Sigmoid colon (tissue), 7 donors: ENCODE data around the gene CDPF1. TPM values are rescaled to one million over a fixed set of nuclear protein-coding genes. Genes with fewer than 3 reads are reported as not detected.

Experiments
- DNase-seq: peaks from one replicate; pipeline ENCODE4 v3.0.0-alpha.2; 2019
- H3K27ac ChIP-seq, 4 donors: fragments of 200-600 bp; sonication (generic); one replicate each; pipeline ENCODE4 v1.5.1; 2016 to 2019; ENCODE audit warnings: mild to moderate bottlenecking in 1 of 4
- H3K27me3 ChIP-seq, 3 donors: fragments of 200-600 bp; sonication (generic); one replicate each; pipeline ENCODE4 v1.5.1; 2019; ENCODE audit warnings: mild to moderate bottlenecking in 1 of 3
- H3K36me3 ChIP-seq, 4 donors: fragments of 200-600 bp; sonication (generic); one replicate each; pipeline ENCODE4 v1.5.1; 2016 to 2019
- H3K4me1 ChIP-seq, 4 donors: fragments of 200-600 bp; sonication (generic); one replicate each; pipeline ENCODE4 v1.5.1; 2017 to 2019
- H3K4me3 ChIP-seq, 4 donors: fragments of 200-600 bp; sonication (generic); one replicate each; pipeline ENCODE4 v1.5.1; 2017 to 2019; ENCODE audit warnings: mild to moderate bottlenecking in 2 of 4, moderate library complexity in 1 of 4
- H3K9me3 ChIP-seq, 4 donors: fragments of 200-600 bp in 3 of 4; sonication (generic) in 3 of 4; one replicate each; pipeline versions ENCODE4 v1.5.1 to v1.6.1; 2013 to 2019
- EP300 ChIP-seq, 4 donors: sonication (generic); formaldehyde crosslinking; IDR thresholded peaks; one replicate each; pipeline ENCODE4 v1.6.1; 2017; ENCODE audit warnings: antibody characterized with exemption in 4 of 4
- POLR2A ChIP-seq, 2 donors: fragments of 450-650 bp; IDR thresholded peaks; one replicate each; pipeline ENCODE4 v1.6.1; 2016; ENCODE audit warnings: antibody characterized with exemption in 2 of 2, mild to moderate bottlenecking in 2 of 2, moderate library complexity in 2 of 2
- POLR2AphosphoS5 ChIP-seq, 4 donors: sonication (generic); formaldehyde crosslinking; IDR thresholded peaks; one replicate each; pipeline ENCODE4 v1.6.1; 2017; ENCODE audit warnings: antibody characterized with exemption in 4 of 4
- WGBS, 2 donors: extraction: QIAGEN DNeasy Blood & Tissue Kit; methylation state at CpG; one replicate each; pipeline ENCODE4 v1.1.7; 2013; 5-methylcytosine and 5-hydroxymethylcytosine counted together
- intact Hi-C: fragments of 100-400 bp; cut with DNase I; formaldehyde crosslinking; loops from one replicate; pipeline ENCODE4 v1.15.1; 2023
- polyA plus RNA-seq, 3 donors: library from polyadenylated mRNA; stranded (reverse); fragments of 200-250 nt; gene quantifications; one replicate each; pipeline ENCODE4 v1.2.3, GENCODE V29; 2013
- total RNA-seq, 4 donors: library from RNA; depleted of rRNA; stranded (reverse); fragments of >200 nt; gene quantifications; one replicate each; pipeline ENCODE4 v1.1.0, GENCODE V29; 2016
- TF ChIP-seq, protein P1 (sequence below), 4 experiments: fragments of 450-650 bp in 3 of 4; fragments of 200-600 bp in 1 of 4; IDR thresholded peaks; one replicate each; pipeline ENCODE4 v1.5.1; 2016 to 2019; ENCODE audit warnings: antibody characterized with exemption in 4 of 4, mild to moderate bottlenecking in 3 of 4, moderate library complexity in 2 of 4
- donor health status: healthy with polysubstance abuse.
- donor health status: Bipolar disorder and iron deficiency.
- donor health status: healthy.

CDPF1 gene
- total and polyA plus RNA-seq, 7 donors, result 7.9 to 18.9 (median 15.8) TPM

DNA sequence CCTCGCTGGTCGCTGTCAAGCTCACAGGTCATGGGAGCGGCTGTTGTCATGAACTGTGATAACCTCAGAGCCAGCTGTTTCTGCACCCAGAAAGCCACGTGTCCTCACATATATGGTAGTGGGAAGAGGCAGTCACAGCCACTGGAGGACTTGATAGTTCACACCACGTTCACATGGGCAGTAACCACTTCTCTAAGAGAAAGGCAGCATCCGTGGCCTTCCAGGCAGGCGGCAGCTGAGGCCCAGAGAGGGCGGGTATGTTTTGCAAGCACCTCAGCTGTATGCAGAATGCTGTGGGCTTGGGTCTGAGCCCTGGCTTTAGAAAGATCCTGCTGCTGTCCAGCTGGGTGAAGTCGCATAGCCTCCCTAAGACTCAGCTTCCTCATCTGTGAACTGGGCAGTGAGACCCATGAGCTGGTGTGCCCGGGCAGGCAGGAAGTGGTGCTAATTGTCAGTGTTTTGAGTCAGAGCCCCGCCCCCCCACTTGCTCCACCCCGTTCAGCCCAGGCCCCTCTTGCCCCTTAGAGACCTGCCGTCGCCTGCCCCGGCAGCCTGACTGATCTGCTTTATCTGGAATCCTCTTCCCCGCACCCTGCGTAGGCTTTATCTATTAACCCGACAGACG, 31.0 kb upstream of the CDPF1 start:
- WGBS, 2 donors, result 84 to 86% methylated on average over 19 of the region's 19 CpGs

DNA sequence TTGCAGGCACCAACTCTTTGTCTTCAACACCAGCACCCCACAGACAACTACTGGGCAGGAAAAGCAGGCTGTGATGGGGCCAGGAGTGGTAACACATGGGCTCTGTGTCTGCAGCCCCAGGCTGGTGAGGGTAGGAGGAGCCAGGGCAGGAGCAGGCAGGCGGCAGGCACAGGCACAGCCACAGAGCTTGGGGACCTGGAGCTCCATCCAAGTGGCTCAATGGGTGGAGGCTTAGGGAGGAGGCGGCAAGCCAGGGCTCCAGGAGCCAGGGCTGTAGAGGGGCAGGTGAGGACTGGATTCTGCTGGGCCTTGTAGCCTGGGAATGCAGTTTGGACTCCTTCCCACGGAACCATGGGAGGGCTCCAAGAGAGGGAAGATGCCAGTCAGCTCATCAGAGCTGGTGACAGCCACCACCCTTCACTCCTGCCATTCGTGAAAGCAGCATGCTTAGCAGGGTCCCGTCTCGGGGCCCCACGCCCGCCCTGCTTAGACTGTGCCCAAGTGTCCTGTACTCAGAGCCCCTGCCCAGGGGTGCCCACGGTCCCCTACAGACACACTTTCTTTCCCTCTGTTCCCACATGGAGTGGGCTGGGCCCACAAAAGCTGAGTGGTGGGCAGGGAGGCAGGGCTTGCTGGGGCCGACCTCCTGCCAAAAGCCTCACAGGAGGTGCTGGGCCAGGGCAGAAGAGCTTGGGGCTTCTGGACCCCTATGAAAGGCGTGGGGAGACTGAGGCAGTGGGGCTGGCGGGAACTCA, 30.1 kb upstream of the CDPF1 start:
- intact Hi-C loops, result no loop called here
- H3K27ac ChIP-seq, result no peak overlapping the region
- H3K4me1 ChIP-seq, result no peaks in the 10 kb centered on the region
- TF ChIP-seq POLR2AphosphoS5 (IDR thresholded peaks at IDR 0.05) (no peak), POLR2A (IDR thresholded peaks at IDR 0.05) (no peak), EP300 (IDR thresholded peaks at IDR 0.05) (no peak)
- TF ChIP-seq, protein P1, sequence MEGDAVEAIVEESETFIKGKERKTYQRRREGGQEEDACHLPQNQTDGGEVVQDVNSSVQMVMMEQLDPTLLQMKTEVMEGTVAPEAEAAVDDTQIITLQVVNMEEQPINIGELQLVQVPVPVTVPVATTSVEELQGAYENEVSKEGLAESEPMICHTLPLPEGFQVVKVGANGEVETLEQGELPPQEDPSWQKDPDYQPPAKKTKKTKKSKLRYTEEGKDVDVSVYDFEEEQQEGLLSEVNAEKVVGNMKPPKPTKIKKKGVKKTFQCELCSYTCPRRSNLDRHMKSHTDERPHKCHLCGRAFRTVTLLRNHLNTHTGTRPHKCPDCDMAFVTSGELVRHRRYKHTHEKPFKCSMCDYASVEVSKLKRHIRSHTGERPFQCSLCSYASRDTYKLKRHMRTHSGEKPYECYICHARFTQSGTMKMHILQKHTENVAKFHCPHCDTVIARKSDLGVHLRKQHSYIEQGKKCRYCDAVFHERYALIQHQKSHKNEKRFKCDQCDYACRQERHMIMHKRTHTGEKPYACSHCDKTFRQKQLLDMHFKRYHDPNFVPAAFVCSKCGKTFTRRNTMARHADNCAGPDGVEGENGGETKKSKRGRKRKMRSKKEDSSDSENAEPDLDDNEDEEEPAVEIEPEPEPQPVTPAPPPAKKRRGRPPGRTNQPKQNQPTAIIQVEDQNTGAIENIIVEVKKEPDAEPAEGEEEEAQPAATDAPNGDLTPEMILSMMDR (IDR thresholded peaks at IDR 0.05), result no peak
- WGBS, 2 donors, result 96 to 97% methylated on average over 12 of the region's 12 CpGs
- no peaks in the 10 kb centered on the region for H3K27me3 ChIP-seq
- H3K4me3 ChIP-seq, result no peak overlapping the region
- no peaks in the 10 kb centered on the region for H3K9me3 ChIP-seq
- H3K36me3 ChIP-seq, result peaks cover 54 to 96% (median 64%) of the 10 kb centered on the region in 4 donors
- DNase-seq, result no peak

More for the DNA sequence above, 31.0 kb upstream of the CDPF1 start:
- peaks cover 50 to 96% (median 64%) of the 10 kb centered on the region in 4 donors for H3K36me3 ChIP-seq
- no peaks in the 10 kb centered on the region for H3K9me3 ChIP-seq
- H3K4me1 ChIP-seq, result no peaks in the 10 kb centered on the region
- no peaks in the 10 kb centered on the region for H3K27me3 ChIP-seq
- H3K27ac ChIP-seq, result no peak overlapping the region
- no peak for TF ChIP-seq POLR2A (IDR thresholded peaks at IDR 0.05)
- TF ChIP-seq EP300 (IDR thresholded peaks at IDR 0.05), result no peak
- intact Hi-C loops, result no loop called here
- DNase-seq, result peak; percentile 53
- no peak overlapping the region for H3K4me3 ChIP-seq

DNA sequence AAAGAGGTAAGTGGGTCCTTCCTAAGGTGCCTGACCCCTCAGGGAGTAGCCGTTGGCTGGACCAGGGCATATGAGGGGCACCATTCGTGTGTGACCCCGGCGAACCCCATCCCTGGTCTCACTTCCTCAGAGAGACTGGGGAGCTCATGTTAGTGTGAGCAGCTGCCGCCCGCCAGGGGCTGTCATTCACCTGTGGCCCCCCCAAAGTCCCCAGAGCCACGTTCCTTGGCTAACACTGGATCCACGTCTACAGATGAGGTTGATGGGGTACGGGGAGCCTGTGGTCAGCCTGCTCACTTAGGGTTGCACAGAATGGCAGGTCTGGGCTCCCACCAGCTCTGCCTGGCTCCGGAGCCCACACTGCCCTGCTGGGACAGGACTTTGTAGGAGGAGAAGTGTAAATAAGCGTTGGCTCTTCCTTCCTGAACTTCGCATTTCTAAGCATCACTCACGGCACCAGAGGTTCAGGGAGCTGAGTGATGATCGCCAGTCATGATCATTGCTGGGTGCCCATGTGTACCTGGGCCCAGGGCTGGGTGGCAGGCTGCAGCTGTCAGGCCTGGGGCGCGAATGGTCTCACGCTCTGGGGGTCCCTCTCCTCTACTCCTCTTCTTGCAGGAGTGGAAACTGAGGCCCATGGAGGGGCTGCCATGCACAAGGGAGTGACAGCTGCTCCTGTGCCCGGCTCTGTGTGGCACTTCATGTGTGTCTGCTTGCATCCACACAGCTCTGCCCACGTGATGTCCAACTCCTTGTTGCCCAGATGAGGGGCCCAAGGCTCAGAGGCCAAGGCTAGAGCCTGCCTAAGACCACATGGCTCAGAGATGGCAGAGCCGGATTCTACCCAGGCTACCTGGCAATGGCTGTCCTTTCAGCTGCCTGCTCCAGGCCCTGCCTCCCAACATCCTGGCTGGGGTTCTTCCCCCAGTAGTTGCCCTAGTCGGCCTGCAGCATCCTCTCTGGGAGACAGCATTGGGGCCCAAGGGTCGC, 28.9 kb upstream of the CDPF1 start:
- Histone ChIP-seq H3K9me3 (no peaks in the 10 kb centered on the region), H3K36me3 (peaks cover 44 to 96% (median 68%) of the 10 kb centered on the region in 4 donors), H3K27me3 (no peaks in the 10 kb centered on the region), H3K27ac (no peak overlapping the region), H3K4me3 (no peak overlapping the region), H3K4me1 (no peaks in the 10 kb centered on the region)
- TF ChIP-seq, protein P1 (IDR thresholded peaks at IDR 0.05), result no peak
- TF ChIP-seq POLR2AphosphoS5 (IDR thresholded peaks at IDR 0.05) (no peak), POLR2A (IDR thresholded peaks at IDR 0.05) (no peak), EP300 (IDR thresholded peaks at IDR 0.05) (no peak)
- DNase-seq, result no peak
- WGBS, 2 donors, result 92 to 96% methylated on average over 22 of the region's 22 CpGs
- intact Hi-C loops, result no loop called here

DNA sequence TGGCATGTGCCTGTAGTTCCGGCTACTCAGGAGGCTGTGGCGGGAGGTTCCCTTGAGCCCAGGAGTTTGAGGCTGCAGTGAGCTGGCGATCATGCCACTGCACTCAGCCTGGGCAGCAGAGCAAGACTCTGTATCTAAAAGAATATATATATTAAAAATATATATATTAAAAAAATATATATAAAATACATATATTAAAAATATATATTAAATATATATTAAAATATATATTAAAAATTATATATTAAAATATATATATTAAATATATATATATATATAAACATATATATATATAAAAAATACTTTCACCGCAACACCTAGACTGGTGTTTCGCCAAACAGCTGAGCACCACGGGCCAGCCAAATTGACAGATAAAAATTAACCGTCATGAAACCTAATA, 26.5 kb upstream of the CDPF1 start:
- Histone ChIP-seq H3K36me3 (peaks cover 36 to 97% (median 71%) of the 10 kb centered on the region in 4 donors), H3K27me3 (no peaks in the 10 kb centered on the region), H3K4me1 (no peaks in the 10 kb centered on the region), H3K4me3 (no peak overlapping the region), H3K9me3 (no peaks in the 10 kb centered on the region), H3K27ac (no peak overlapping the region)
- no peak for DNase-seq
- intact Hi-C loops, result no loop called here
- 95 to 98% methylated on average over 7 of the region's 7 CpGs for WGBS, 2 donors
- TF ChIP-seq, protein P1 (IDR thresholded peaks at IDR 0.05), result no peak
